GM18873 (cell line): ENCODE measurements around the gene MYH9.
A peak's percentile ranks its signal among the peaks of the same experiment; 100 is the strongest.
"Not testable (repeated sequence)": the region's sequence is repeated elsewhere in the genome, so short reads cannot be mapped to it uniquely, and the experiment has no call there.

ENCODE experiments used
- ATAC-seq: cut with Tn5 transposase; IDR thresholded peaks from one replicate; pipeline ENCODE4 v1.9.1; 2021; ENCODE audit warnings: mild to moderate bottlenecking, moderate library complexity, moderate number of reproducible peaks; ENCODE audit not compliant: unreplicated experiment, low FRiP score

Gene MYH9

DNA sequence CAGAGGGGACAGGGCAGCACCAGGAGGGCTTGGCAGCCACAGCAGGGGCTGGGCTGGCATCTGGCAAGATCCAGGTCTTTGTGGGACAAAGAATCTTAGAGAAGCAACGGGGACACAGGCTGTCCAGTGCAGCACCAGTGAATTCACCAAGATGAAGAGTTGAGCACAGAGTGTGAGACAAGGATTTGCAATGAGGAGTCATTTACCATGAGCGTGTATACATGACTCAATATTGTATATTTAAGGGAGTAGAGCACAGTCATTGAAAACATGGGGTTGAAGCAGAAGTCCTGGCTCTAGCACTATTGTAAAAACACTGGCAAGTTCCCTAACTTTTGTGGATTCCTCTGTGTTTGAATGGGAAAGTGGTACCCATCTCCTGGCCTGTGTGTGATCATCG, 131.3 kb downstream of the MYH9 start:
- no peak for ATAC-seq

DNA sequence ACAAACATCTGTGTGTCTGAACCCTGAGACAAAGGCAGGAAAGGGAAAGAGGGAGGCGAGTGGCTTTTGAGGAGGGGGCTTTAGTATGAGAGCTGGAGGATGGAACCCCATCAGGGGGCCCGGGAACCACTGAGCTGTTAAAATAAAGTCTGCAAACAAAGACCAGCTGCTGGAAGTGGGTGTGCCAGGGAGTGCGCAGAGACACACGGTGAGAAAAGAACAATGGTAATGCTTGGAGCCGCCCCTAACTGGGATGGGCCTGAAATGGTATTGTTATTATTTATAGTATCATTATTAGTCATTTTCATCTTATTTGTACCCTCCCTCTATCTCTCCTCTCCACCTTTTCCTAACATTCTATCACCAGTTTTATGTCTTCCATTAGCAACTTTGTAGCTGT, 132.2 kb downstream of the MYH9 start:
- not testable (repeated sequence) for ATAC-seq

DNA sequence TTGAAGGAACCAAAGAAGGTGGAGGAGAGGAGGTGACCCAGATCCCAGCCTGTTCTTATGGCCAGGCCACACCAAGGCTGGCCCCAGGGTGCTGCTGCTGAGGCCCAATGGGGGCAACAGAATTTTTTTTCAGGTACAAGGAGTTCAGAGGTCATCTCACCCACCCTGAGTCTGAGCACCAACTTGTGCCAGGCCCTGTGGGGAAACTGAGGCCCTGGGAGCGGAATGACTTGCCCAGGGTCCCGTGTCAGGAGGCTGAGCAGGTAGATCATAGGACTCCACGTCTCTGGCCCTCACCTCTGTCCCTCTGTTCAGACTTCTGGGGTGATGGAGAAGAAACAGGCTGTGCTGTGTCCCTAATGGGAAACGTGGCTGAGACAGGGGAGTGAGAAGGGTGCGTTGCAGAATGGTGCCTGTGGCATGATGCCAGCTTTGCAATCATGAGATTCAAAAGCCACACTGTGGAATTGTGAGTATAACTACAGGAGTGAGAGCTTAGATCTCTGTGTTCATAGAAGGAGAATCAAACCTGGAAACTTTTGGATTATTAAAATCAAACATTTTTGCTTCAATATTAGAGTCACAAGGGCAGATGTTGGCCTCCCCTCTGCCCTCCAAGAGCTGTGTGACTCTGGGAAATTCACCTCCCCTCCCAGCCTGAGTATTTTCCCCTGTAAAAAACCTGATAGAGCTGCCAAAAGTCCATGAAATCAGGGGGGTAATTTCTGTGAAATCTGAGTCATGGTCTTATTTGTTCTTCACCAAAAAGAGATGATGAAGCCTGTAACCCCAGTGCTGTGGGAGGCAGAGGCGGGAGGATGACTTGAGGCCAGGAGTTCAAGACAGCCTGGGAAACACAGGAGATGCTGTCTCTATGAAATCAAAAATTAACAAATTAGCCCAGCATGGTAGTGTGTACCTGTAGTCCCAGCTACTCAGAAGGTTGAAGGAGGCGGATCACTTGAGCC, 134.0 kb downstream of the MYH9 start:
- ATAC-seq: no peak

DNA sequence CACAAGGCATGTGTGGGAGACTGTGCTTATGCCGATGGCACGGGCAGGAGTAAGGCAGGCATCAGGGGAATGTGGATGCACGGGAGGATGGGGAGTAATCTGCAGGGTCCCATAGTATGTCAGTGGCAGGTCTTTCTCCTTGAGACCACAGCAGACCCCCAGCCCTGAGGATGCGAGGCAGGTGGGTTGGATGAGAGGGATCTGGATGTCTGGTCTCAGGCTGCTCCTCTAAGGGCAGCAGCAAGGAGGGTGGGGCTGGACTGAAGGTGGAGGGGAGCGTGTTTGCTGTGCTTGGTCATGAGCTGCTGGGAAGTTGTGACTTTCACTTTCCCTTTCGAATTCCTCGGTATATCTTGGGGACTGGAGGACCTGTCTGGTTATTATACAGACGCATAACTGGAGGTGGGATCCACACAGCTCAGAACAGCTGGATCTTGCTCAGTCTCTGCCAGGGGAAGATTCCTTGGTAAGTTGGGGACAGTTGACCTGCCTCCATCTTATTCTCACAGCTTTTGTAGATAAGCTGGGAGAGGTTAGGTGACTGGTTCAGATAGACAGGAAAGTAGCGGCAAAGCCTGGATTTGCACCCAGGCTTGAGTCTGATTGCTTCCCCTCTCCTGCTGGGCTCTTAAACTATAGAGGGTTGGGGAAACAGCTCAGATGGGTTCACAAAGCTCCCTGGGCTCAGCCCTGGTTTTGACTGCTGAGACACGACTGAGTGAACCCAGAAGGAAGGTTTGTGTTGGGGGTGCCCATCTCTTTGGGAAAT, 134.8 kb downstream of the MYH9 start, which contains the start of gene APOL1:
Gene APOL1, plus strand, starts transcription at position 380 of the 769 bp plus-strand sequence. CDS start 1,823 bp downstream, outside the sequence.
- ATAC-seq: no peak

DNA sequence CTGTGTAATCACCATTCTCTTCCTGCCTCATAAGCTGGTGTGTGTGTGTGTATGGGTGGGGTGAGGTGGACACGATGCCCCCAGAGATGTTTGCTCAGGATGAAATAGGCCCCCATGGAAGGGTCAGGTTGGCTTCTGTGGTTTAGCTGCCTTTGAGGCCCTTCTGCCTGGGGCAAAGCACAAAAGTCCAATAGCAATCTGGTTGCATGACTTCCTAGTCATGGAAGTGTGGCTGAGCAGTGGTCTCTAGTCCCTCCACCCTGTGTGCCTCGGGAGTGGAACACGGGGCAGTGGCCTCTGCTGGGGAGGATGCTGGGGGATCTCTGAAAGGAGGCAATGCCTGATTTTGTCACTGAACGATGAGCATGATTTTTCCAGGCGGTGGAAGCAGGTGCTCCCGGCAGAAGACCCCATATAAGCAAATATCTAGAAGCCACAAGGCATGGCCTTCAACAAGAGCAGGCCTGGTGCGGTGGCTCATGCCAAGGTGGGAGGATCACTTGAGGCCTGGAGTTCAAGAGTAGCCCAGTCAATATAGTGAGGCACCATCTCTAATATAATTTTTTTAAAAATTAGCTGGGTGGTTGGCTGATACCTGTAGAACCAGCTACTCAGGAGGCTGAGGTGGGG, 135.7 kb downstream of the MYH9 start:
- ATAC-seq: not testable (repeated sequence)

DNA sequence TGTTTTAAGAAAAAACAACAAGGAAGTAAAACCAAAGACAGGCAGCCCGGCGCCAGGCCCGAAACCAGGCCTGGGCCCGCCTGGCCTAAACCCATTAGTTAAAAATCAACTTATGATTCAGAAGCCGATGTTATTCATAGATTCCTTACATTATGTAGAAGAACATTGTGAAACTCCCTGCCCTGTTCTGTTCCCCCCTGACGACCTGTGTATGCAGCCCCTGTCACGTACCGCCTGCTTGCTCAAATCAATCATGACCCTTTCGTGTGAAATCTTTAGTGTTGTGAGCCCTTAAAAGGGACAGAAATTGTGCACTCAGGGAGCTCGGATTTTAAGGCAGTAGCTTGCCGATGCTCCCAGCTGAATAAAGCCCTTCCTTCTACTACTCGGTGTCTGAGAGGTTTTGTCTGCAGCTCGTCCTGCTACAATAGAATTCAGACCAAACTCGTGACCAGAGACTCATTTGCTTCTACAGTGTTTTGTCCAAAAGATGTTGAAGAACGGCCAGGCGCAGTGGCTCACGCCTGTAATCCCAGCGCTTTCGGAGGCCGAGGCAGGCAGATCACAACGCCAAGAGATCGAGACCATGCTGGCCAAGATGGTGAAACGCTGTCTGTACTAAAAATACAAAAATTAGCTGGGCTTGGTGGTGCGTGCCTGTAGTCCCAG, 137.3 kb downstream of the MYH9 start:
- ATAC-seq: not testable (repeated sequence)

DNA sequence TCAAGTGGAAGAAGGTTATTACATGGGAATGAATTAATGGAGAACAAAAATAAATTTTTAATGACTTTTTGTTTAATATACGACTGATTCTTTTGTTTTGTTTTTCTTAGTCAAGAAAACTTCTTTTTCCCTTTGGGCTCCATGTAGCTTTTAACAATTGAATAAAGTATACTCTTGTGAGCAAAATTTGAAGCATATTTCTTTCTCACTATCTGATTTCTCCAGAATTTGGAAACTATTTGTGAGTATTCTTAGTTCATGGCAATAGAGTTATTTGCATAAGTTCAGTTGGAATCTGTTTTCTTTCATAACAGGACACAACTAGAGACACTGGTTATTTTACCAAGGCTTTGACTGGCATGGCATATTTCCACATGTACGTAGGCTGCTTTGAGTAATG, 138.6 kb downstream of the MYH9 start:
- no peak for ATAC-seq

DNA sequence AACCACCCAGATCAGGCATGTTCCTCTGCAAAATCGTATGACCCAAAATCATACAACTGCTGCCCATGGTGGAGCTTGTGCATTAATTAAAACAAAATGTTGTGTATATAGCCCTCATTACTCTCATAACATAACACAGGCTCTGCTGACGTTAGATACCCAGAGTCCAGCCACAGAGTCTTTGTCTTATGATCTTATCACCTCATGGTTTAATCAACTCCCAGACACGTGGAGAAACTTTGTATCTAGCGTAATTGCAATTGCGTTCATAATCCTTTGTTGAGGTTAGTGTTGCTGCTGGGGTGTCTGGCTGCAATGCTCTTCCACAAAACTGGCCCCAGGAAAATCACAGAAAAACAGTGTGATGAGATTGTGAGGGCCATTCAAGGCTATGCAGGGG, 139.8 kb downstream of the MYH9 start:
- no peak for ATAC-seq

DNA sequence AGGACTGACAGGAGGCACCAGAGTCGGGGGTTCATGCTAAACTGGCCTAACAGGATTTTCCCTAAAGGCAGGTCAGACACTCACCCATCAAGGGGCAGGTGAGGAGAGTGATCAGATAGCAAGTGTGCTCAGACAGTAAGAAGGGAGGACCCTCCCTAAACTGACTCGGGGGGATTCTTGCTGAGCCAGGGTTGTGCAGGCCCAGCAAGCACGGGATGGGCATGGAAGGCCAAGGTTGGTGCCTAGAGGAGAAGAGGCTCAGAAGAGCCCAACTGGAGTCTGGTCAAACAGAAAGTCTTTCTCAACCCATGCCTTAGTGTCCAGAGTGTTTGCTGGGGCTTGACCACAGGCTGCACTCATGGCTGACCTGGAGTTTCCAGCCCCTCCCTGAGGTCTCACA, 141.0 kb downstream of the MYH9 start:
- ATAC-seq: no peak

DNA sequence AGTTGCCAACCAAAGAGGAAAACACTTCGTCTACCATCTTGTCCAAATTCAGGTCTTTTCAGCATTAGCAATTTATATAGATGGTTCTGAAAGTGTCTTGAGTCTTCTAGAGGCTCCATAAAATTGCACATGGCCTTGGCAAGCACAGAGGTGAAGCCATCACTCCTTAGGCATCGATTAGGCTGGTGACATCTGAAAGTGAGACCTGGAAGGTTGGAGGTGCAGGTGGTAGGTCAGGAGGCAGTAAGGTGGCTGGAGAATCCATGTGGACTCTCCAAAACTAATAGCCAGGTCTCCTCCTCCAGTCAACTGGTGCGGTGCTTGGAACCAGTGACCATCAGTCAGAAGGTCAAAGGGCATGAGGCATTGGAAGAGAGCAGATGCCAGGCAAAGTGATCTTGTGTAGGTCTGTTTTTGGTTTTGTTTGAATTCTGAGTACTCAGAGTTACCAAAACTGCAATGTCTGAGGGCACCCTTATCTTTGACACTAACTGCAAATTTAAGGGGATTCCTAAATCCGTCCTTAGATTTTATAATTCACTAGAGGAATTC, 141.9 kb downstream of the MYH9 start:
- ATAC-seq: no peak

DNA sequence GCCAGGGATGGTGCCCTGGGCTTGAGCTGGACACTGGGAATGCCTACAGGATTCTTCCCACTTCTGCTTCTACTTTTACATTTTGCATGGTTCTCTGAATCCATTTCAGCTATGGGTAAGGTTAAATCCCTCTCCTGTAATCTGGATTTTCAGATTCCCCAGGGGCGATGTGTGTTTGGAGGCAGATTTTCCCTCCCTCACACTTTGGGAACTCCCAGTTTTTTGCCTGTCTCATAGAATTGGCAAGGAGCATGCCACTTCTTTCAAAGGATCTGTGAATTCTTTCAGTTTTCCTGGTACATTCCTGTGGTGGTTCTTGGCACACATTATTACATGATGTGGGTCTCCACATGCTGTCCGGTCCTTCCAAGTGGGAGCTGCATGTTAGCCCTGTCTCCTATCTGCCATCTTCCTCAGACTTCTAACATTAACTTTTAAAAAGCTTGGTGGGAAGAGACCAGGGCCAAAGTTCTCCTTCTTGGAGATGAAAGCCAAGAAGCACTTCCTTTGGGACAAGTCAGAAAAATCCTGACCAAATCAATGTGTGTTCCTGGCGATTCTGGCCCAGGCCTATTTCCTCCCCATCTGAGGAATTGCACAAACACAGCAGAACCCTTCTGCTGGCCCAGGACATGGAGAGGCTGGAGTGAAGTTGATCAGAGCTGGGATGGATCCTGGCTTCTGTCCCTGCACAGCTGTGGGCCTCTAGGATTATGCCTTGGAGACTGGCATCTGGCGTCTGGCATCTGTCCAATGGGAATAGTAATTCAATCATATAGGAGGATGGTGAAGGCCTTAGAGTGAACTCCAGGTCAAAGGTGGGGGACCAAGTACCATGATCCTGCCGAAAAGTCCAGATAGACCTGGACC, 143.0 kb downstream of the MYH9 start:
- no peak for ATAC-seq

DNA sequence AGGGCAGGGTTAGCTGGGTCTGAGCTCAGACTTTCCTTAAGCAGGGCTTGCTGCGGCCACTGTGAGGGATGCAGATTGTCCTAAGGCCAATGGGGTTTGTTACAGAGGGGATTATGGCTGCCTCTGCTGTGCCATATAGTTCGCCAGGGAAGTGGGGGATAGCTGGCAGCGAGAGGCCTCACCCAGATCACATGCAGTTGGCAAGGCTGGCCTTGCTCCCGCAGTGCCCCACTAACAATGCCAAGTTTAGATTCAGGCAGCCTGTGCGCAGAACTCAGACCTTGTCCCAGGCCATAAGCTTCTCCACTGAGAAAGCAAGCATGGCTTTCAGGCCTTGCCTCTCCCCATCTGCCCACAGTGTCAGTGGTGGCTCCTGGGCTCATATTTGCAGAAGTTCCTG, 143.8 kb downstream of the MYH9 start:
- no peak for ATAC-seq

DNA sequence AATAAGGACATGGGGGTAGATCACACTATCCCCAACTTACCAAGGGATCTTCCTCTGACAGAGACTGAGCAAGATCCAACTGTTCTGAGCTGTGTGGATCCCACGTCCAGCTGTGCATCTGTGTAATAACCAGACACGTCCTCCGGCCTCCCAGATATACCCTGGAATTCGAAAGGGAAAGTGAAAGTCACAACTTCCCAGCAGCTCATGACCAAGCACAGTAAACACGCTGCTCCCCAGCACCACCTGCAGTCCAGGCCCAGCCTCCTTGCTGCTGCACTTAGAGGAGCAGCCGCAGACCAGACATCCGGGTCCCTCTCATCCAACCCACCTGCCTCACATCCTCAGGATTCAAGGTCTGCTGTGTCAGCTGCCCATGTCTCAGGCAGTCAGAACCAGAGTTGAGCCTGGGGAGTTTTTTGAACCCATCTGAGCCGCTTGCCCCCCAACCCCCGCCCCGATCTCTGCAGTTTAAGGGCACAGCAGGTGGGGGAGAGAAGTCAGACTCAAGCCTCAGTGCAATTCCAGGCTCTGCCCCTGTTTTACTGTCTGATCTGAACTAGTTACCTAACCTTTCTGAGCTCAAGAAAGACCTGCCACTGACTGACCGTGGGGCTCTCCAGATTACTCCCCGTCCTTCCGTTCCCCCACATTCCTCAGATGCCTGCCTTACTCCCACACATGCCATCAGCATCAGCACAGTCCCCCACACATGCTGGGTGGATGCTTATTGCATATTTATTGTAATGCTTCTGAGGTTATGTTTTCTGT, 148.2 kb downstream of the MYH9 start, which contains the start of gene APOL2:
Gene APOL2, minus strand, starts transcription at position 127 of the 771 bp plus-strand sequence. CDS start 6,365 bp downstream, outside the sequence.
- ATAC-seq: peak; percentile 91

DNA sequence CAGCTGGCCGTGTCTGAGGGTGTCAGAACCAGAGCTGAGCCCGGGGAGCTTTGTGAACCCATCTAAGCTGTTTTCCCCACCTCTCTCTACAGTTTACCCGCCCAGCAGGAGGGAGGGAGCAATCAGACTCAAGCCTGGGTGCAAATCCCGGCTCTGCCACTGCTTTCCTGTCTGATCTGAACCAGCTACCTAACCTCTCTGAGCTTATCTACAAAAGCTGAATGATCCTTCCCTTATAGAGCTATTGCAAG, 148.7 kb downstream of the MYH9 start:
- no peak for ATAC-seq

DNA sequence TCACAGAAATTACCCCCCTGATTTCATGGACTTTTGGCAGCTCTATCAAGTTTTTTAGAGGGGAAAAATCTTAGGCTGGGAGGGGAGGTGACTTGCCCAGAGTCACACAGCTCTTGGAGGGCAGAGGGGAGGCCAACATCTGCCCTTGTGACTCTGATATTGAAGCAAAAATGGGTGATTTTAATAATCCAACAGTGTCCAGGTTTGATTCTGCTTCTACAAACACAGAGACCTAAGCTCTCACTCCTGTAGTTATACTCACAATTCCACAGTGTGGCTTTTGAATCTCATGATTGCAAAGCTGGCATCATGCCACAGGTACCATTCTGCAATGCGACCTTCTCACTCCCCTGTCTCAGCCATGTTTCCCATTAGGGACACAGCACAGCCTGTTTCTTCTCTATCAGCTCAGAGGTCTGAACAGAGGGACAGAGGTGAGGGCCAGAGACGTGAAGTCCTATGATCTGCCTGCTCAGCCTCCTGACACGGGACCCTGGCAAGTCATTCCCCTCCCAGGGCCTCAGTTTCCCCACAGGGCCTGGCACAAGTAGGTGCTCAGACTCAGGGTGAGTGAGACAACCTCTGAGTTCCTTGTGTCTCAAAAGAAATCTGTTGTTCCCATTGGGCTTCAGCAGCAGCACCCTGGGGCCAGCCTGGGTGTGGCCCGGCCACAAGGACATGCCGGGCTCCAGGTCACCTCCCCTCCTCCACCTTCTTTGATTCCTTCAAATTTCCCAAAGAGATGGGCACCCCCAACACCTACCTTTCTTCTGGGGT, 149.2 kb downstream of the MYH9 start:
- ATAC-seq: no peak

DNA sequence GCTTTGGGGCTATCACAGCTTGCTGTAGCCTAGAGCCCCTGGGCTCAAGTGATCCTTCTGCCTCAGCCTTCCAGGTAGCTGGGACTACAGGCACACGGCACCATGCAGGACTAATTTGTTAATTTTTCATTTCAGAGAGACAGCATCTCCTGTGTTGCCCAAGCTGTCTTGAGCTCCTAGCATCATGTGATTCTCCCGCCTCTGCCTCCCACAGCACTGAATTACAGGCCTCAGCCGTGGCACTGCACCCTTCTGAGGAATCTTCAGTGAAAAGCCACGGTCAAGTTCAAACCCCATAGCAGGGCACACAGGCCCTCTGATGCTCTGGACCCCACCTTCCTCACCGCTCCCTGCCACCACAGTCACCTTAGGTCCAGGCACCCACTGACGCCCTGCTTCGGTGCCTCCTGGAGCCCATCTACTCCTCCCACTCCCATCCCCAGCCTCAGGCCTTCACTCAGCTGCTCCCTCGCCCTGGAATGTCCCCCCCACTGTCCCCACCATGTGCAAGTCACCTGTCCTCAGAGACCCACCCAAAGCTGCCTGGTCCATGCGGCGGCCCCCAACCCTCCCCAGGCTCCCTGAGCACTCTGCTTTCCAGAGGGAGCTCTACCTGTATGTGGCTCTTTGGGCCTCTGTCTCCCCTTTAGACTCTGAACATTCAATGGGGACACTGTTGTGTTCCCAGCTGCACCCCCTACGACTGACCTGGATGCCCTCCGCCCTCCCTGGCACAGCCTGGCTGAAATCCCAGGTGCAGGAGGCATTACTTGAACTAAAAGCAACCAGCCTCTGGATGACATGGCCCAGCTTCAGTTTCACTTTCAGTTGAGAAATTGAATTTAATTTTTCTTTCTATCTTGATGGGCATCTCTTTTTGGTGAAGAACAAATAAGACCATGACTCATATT, 150.1 kb downstream of the MYH9 start:
- ATAC-seq: no peak
